Measurements from ENCODE around the gene PTPRD.

- TF ChIP-seq CTCF (IDR thresholded peaks at IDR 0.05) (no peak), EZH2 (IDR thresholded peaks at IDR 0.05; ENCODE audit: borderline replicate concordance, insufficient read depth, low read depth, low read length, poor library complexity, severe bottlenecking) (no peak)
Observed at GRCh38 chr9:8754751-8755150, 1858.1 kb downstream of the PTPRD start.

Data from B cell (primary cell).